ENCODE measurements around the gene AHCYL2. TPM values are rescaled to one million over a fixed set of nuclear protein-coding genes. Genes with fewer than 3 reads are reported as not detected.
"Not testable (repeated sequence)": the region's sequence is repeated elsewhere in the genome, so short reads cannot be mapped to it uniquely, and the experiment has no call there.

Gene AHCYL2
- total RNA-seq, 1 experiment from 2014 or later: 12.1 TPM

DNA sequence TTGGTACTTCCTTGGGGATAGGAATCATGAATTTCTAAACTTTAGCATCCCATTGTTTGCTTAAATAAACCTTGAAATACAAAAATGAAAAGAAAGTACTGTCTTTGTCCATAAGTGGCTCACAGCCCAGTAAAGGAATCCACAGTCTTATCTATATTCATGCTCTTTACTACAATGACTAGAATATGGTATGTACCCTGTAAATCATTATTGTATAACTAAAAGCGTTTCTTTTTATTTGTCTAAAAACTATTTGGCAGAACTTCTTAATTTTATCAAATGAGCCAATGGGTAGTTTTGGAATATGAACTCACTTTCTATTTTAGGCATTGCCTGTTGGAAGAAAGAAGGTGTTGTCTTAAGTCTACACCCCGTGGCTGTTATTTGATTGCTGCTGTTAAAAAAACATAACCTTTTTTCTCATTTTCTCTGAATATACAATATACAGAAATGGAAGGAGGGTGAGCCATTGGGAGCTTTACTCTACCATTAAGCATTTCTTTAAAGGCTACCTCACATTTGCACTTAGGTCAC, 197.0 kb downstream of the AHCYL2 start:
- DNase-seq (ENCODE audit: low read depth): no peak

- no peak for DNase-seq (ENCODE audit: low read depth)
Observed at GRCh38 chr7:129422727-129423126, 197.9 kb downstream of the AHCYL2 start.

GRCh38 chr7:129423700-129424410, 199.0 kb downstream of the AHCYL2 start:
- no peak for DNase-seq (ENCODE audit: low read depth)

DNA sequence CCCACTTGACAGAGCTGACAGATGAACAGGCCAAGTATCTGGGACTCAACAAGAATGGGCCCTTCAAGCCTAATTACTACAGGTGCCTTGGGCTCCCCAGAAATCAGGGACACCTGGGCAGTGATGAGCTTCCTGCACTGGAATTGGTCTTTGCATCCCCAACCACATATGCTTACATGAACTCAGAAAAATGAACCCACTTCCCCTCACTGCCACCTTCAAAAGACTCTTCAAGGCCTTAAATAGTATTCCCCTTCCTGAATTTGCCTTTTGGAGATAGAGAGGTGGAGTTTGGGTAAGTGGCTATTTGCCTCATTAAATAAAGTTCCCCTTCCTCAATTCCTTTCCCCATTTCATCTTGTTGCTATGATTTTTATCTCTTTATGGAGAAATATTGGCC, 201.7 kb downstream of the AHCYL2 start:
- DNase-seq (ENCODE audit: low read depth): no peak

DNA sequence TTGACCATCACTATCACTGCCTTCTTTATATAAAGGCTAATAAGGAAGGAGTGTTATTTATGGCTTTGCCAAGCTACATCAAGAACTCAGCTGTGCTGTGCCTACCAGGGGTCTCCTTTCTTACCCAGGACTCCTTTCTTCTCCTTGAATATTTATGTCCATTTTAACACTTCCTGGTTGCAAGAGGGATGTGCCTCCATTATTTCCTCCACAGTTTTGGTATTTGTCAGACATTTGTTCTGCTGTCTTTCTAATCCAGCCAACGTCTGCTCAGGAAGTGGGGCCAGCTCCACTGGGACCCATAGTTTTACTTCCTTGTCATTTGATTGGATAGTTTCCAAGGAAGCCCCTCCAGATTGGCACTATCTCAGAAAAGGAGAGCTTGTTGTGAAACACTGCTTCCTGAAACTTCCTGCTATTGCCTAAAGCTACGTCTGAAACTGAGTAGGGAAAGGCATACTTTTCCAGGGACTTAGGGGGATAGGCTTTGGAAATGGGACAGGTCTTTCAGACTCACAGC, 202.8 kb downstream of the AHCYL2 start:
- DNase-seq (ENCODE audit: low read depth): no peak

GRCh38 chr7:129431911-129432643, 207.2 kb downstream of the AHCYL2 start:
- DNase-seq (ENCODE audit: low read depth): no peak

DNA sequence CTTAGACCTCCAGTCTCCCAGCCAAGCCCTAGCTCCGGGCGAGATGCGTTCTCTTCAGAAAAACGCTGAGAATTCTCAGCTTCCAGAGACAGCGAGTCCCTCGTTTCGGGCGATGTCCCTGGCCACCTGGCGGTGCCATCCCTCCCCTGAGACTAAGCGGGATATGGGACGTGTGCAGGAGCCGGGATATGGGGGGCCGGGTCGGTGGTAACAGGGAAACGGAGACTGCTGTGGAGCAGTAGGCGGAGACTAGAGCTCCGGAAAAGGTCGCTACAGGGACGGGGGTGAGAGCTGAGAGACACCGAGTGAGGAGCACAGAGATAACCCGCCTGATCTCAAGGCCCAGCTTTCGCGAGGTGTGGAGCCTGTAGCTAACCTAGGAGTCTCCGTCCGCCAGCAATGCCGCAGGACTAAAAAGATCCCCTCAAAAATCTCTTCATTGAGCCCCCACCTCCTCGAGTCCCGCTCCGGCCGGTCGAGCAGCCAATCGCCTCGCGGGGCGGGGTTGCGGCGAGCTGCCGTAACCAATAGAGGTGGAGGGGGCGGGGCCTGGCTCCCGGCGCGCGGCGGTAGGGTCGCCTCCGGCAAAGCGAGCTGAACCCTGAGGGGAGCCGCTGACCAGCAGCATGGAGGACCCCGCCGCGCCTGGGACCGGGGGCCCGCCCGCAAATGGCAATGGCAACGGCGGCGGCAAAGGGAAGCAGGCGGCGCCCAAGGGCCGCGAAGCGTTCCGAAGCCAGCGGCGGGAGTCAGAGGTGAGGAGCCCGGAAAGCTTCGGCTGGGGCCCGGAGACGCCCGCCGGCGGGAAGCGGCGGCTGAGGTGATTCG, 209.2 kb downstream of the AHCYL2 start, which contains the start of gene STRIP2:
Gene STRIP2 (plus strand): TSS at position 586 of the 828 bp plus-strand sequence. CDS start 41 bp downstream, at position 627.
- peak; percentile 89 for DNase-seq (ENCODE audit: low read depth)

GRCh38 chr7:129434675-129435318, 210.0 kb downstream of the AHCYL2 start:
- no peak for DNase-seq (ENCODE audit: low read depth)

GRCh38 chr7:129435414-129435829, 210.6 kb downstream of the AHCYL2 start:
- no peak for DNase-seq (ENCODE audit: low read depth)

GRCh38 chr7:129436335-129436923, 211.6 kb downstream of the AHCYL2 start:
- DNase-seq (ENCODE audit: low read depth): no peak

GRCh38 chr7:129437190-129437589, 212.4 kb downstream of the AHCYL2 start:
- peak; percentile 85 for DNase-seq (ENCODE audit: low read depth)

DNA sequence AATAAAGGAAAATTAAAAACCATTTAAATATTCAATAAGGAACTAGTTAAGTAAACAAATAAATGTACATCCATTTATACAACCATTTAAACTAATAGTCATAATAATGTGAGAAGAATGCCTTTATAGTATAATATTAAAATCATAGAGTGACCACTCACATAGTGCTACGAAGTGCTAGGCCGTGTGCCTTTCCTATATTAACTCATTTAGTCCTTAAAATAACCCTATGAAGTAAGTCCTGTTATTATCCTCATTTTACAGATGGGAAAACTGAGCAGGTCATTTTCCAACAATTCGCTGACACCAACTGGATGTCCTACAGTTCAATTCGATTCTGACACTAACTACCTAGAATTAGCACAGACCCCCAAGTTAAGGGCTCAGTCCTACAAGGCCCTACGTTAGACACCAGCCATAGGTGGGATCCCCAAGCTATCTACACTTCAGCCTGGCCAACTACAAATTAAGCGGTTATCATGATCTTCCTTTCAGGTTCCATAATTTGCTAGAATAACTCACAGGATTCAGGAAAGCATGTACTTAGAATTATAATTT, 213.5 kb downstream of the AHCYL2 start:
- no peak for DNase-seq (ENCODE audit: low read depth)

DNA sequence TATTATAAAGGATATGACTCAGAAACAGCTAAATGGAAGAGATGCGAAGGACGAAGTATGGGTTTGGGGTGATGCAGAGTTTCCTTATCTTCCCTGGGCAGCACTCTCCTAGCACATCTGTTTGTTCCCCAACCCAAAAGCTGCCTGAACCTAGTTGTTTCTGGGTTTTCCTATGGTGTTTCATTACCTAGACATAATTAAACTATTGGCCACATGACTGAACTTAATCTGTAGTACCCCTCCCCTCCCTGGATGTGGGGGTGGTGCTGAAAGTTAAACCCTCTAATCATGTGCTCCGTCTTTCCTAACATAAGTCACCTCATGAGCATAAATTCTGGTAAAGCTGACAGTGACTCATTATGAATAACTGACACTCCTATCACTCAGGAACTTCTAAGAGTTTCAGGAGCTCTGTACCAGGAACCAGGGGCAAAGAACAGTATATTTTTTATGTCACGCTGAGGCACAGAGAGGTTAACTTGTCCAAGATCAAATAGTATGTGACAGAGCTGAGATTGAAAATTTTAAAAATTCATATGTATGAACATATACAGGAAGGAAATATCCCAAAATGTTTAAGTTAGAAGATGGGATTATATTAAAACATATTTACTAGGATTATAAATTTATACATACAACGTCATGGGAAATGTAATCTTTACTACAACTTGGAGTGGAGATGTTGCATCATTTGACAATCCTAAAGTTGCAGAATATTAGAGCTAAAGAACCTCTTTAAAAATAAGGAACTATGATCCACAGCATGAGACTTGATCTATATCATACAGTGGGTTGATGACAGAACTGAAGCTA, 214.2 kb downstream of the AHCYL2 start:
- DNase-seq (ENCODE audit: low read depth): peak; percentile 96

DNA sequence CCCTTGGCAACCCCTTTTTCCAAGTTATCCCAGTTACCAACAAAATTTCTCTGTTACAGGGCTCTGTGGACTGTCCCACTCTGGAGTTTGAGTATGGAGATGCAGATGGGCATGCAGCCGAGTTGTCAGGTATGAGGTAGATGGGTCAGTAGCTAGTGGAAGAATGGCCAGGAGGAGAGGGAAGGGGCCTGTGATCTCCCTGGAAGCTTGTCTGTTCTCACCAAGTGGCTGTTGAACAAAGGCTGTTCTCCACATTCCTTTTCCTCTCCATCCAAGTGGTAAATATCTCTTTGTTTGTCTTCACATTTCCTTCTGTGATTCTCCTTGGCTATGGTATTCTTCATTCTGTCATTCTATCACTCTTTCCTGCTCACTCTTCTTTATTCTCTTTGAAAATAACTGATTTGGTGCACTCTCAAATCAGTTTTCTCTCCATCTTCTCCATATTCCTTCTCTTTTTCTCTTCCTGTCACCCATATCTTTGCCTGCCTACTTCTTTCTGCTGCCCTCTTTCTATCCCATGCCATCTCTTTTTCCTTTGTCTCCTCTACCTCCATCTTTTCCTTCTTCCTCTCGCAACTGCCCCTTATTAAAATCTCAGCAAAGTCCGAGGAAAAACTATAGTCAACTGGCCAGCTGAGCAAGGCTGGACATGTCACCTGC, 215.3 kb downstream of the AHCYL2 start:
- DNase-seq (ENCODE audit: low read depth): no peak

GRCh38 chr7:129443612-129444011, 218.8 kb downstream of the AHCYL2 start:
- DNase-seq (ENCODE audit: low read depth): no peak

DNA sequence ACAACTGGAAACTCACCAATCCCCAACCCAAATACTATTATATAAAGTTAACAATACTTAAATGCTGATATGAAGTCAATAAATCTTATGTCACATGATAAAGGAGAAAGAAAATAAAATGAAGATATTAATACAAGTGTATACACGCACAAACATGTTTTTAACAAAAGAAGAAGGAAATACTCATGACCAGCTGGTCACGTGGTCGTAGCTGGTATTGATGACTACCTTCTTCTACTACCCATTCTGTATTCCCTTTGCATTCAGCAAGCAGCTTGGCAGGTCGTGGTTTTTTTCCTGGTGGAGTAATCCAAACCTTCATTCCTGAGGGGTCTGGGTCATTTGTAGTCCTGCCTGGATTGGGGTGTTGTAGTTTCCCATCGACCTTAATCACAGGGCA, 219.9 kb downstream of the AHCYL2 start:
- DNase-seq (ENCODE audit: low read depth): not testable (repeated sequence)

DNA sequence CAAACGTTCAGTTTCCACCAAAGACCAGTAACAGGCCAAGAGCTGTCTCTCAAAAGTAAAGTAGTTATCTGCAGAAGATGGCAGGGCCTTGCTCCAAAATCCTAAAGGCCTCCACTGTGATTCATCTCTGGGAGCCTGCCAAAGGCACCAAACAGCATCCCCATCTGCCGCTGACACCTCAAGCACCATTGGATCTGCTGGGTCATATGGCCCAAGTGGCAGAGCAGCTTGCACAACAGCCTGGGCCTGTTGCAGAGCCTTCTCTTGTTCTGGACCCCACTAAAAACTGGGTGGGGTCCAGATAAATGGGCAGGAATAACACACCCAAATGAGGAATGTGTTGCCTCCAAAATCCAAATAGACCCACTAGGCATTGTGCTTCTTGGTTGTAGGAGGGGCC, 222.1 kb downstream of the AHCYL2 start:
- peak; percentile 65 for DNase-seq (ENCODE audit: low read depth)

DNA sequence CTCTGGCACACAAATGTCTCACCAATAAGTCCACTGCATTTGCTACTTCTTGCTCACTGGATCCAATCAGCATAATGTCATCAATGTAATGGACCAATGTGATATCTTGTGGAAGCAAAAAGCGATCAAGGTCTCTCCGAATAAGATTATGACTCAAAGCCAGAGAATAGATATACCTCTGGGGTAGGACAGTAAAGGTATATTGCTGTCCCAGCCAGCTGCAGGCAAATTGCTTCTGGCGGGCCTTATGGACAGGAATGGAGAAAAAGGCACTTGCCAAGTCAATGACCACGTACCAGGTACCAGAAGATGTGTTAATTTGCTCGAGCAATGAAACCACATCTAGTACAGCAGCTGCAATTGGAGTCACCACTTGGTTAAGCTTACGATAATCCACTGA, 222.6 kb downstream of the AHCYL2 start:
- not testable (repeated sequence) for DNase-seq (ENCODE audit: low read depth)

- not testable (repeated sequence) for DNase-seq (ENCODE audit: low read depth)
Observed at GRCh38 chr7:129448608-129449007, 223.8 kb downstream of the AHCYL2 start.
